GM19238 (cell line): ENCODE data around the gene ITGBL1.
"Not testable (repeated sequence)": the region's sequence is repeated elsewhere in the genome, so short reads cannot be mapped to it uniquely, and the experiment has no call there.

Source experiments
- DNase-seq: peaks from one replicate; pipeline ENCODE4 v3.0.0; 2011; ENCODE audit warnings: low spot score; ENCODE audit not compliant: insufficient read length

ITGBL1 gene

GRCh38 chr13:101512650-101513049, 60.2 kb downstream of the ITGBL1 start:
- no peak for DNase-seq

- no peak for DNase-seq
These were observed 61.6 kb downstream of the ITGBL1 start for GRCh38 chr13:101514100-101514499.

GRCh38 chr13:101514695-101515275, 62.3 kb downstream of the ITGBL1 start:
- no peak for DNase-seq

- DNase-seq = no peak
These were observed 63.0 kb downstream of the ITGBL1 start for GRCh38 chr13:101515504-101515903.

- no peak for DNase-seq
These were observed 63.8 kb downstream of the ITGBL1 start for GRCh38 chr13:101516262-101516661.

GRCh38 chr13:101520672-101521071, 68.2 kb downstream of the ITGBL1 start:
- DNase-seq = no peak

- DNase-seq = no peak
These were observed 68.9 kb downstream of the ITGBL1 start for GRCh38 chr13:101521371-101521770.

- DNase-seq = no peak
These were observed 70.1 kb downstream of the ITGBL1 start for GRCh38 chr13:101522607-101523006.

GRCh38 chr13:101523154-101524131, 71.0 kb downstream of the ITGBL1 start:
- DNase-seq = no peak

- no peak for DNase-seq
These were observed 74.7 kb downstream of the ITGBL1 start for GRCh38 chr13:101527130-101527529.

GRCh38 chr13:101529422-101529821, 76.9 kb downstream of the ITGBL1 start:
- DNase-seq = no peak

GRCh38 chr13:101530293-101530692, 77.8 kb downstream of the ITGBL1 start:
- no peak for DNase-seq

GRCh38 chr13:101535192-101535746, 82.8 kb downstream of the ITGBL1 start:
- DNase-seq = no peak

- no peak for DNase-seq
These were observed 83.6 kb downstream of the ITGBL1 start for GRCh38 chr13:101536079-101536478.

- DNase-seq = not testable (repeated sequence)
These were observed 92.1 kb downstream of the ITGBL1 start for GRCh38 chr13:101544544-101544943.

- DNase-seq = no peak
These were observed 92.5 kb downstream of the ITGBL1 start for GRCh38 chr13:101544979-101545378.

GRCh38 chr13:101545521-101545920, 93.0 kb downstream of the ITGBL1 start:
- DNase-seq = no peak

GRCh38 chr13:101552286-101552685, 99.8 kb downstream of the ITGBL1 start:
- no peak for DNase-seq

- DNase-seq = no peak
These were observed 100.3 kb downstream of the ITGBL1 start for GRCh38 chr13:101552786-101553185.

- DNase-seq = no peak
These were observed 102.1 kb downstream of the ITGBL1 start for GRCh38 chr13:101554420-101555125.

GRCh38 chr13:101555610-101556009, 103.1 kb downstream of the ITGBL1 start:
- no peak for DNase-seq

GRCh38 chr13:101556676-101557123, 104.2 kb downstream of the ITGBL1 start:
- DNase-seq = no peak
